H54 (cell line): ENCODE results near the gene TMEM114.

Experiments used
- DNase-seq: peaks from one replicate; pipeline ENCODE4 v3.0.0; 2011; ENCODE audit warnings: low spot score, mixed read lengths; ENCODE audit not compliant: insufficient read length
- FAIRE-seq: peaks from 3 replicates; lab custom pipeline; 2011; peaks lifted over from hg19 to GRCh38; lab: Jason Lieb, UNC
- POLR2A ChIP-seq: IDR thresholded peaks from 2 replicates; pipeline ENCODE4 v1.6.1; 2011; ENCODE audit warnings: low read depth, mild to moderate bottlenecking, low read length

Gene TMEM114

DNA sequence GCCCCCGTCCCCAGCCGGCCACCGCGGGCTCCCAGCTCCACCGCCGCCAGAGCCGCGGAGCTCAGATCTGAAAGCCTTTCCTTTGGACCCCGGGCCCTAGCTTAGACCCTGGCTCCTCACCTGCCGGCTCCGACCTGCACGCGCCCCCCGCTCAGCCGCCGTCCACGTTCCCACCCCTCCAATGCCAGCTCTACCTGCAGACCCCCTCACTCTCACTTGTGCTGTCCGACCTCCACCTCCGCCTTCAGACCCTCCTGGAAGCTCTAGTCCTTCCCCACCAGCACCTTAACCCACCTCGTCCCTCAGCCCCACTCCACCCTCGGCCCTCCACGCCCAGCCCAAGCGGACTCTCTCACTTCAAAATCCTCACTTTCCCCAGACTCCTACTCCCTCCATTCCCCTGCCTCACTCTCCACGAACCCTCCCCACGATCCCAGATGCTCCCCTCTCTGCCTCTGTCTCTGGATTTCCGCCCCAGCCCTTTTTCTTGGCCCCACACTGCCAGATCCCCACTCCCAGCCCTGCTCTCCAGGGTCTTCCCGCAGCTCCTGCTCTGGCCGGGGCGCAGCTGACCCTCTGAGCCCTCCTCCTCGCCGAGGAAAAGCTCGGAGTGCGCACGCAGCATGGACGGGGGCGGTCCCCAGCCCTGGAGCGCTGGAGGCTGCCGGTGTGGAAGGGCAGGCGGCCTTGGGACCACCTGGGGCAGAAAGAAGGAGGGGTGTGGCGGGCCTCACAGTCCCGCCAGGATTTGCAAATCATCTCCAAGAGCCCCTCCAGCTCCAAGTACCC, at the start of gene TMEM114:
TSS of gene TMEM114 (minus strand) at position 612 of the 789 bp plus-strand sequence. CDS start 673 bp downstream, outside the sequence.
- no peak for DNase-seq
- TF ChIP-seq POLR2A, result no peak

DNA sequence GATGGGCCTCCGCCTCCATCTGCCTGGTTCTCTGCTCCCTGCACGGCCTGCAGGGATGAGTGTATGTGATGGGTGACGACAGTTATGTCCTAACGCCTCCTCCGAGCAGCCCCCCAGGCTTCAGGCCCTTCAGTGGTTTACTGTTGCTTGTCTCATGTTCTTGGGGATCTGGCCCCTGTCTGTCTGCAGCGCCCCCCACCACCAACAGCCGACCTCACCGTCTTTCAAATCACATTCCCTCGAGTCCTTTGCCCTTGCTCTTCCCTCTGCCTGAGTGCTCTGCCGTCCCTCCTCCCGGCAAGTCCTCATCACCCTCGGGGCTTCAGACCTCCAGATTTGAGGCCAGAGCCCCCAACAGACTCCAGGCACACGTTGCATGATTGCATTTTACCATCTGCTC, 49.4 kb upstream of the TMEM114 start:
- no peak for DNase-seq
- TF ChIP-seq POLR2A, result no peak
- FAIRE-seq, result no peak

More for the DNA sequence above, at the start of gene TMEM114:
- FAIRE-seq, result no peak

- no peak for DNase-seq
- no peak for TF ChIP-seq POLR2A
- FAIRE-seq, result no peak
These were observed 44.9 kb upstream of the TMEM114 start for GRCh38 chr16:8634991-8635736.

- FAIRE-seq (no peak), DNase-seq (no peak)
- TF ChIP-seq POLR2A, result no peak
These were observed 42.4 kb upstream of the TMEM114 start for GRCh38 chr16:8632675-8633182.

DNA sequence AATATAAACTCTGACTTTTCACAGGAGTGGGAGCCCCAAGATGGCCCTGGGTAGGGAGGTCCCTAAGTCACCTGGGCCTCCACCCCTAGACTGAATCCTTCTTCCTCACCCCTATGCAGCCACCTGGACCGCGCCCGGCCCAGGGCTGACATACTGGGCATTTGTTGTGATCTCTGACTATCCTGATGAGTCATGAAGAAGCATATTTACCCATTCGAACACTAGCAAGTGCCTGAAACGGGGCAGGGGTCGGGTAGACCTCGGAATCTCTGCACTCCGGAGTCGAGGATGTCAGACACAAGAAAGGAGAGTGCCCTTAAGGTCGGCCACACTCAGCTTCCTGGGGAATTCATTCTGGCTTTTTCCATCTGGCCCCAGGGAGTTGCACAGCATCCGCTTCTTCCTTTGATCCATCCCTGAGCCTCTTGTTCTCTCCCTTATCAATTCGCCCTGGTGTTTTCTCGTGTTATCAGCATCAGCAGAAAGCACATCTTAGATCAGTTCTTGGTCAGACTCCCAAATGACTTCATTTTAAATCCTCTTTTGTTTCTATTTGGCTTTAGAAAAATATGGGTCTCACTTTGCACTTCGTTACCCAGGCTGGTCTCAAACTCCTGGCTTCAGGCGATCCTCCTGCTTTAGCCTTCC, 41.6 kb upstream of the TMEM114 start:
- no peak for FAIRE-seq
- no peak for DNase-seq
- TF ChIP-seq POLR2A, result no peak

- no peak for FAIRE-seq
These were observed 41.1 kb upstream of the TMEM114 start for GRCh38 chr16:8631373-8631772.

DNA sequence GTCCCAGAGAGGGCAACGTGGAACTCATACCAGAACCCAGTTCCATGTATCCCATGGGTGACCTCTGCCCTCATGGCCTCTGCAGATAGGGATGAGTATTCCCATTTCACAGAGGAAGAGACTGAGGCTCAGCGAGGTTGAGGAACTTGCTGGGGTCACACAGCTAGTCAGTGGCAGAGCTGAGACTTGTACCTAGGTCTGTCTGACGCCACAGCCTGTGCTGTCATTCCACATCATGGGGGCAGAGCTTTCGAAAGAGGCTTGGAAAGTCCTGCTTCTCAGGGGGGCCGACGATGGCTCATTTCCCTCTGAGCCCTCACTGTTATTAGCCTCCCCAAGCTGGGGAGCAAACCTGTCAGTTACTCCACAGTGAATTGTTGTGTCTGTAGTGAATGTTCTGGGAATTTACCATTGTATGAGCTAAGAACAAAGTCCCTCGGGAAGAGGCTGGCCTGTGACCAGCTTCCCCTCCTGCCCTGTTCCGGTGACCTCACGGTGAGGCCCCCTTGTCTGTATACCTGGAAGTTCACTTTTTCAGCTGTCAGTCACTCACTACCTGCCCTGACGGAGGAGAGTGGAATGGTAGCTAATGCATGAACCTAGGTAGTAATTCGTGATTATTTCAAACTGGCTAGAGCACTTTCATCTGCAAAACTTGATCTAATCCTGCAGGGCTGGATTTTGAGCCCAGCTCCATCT, 40.1 kb upstream of the TMEM114 start:
- TF ChIP-seq POLR2A, result no peak
- DNase-seq (no peak), FAIRE-seq (no peak)

More at GRCh38 chr16:8631373-8631772, 41.1 kb upstream of the TMEM114 start:
- TF ChIP-seq POLR2A, result no peak
- DNase-seq, result no peak

GRCh38 chr16:8628981-8629725, 38.8 kb upstream of the TMEM114 start:
- DNase-seq (no peak), FAIRE-seq (no peak)
- TF ChIP-seq POLR2A, result no peak

GRCh38 chr16:8627456-8627855, 37.1 kb upstream of the TMEM114 start:
- DNase-seq (no peak), FAIRE-seq (no peak)
- TF ChIP-seq POLR2A, result no peak

DNA sequence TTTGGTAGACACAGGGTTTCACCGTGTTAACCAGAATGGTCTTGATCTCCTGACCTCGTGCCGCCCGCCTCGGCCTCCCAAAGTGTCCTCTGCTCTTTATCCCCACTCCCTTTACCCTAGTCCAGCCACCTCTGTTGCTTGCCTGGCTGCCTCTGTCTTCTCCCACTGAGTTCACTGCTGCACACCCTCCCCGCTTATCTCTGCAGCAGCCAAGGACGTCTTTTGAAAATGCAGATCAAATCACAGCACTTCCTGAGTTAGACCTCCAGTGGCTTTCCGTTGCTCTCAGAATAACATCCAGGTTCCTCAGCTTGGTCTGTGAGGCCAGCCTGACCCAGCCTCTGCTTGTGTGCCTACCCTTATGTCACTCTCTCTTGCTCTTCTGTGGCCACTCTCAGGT, 36.6 kb upstream of the TMEM114 start:
- FAIRE-seq (no peak), DNase-seq (no peak)
- TF ChIP-seq POLR2A, result no peak

GRCh38 chr16:8625491-8626087, 35.3 kb upstream of the TMEM114 start:
- DNase-seq (no peak), FAIRE-seq (no peak)
- TF ChIP-seq POLR2A, result no peak

GRCh38 chr16:8623634-8624033, 33.3 kb upstream of the TMEM114 start:
- no peak for TF ChIP-seq POLR2A
- FAIRE-seq (no peak), DNase-seq (peak; percentile 71)
